ENCODE measurements around the gene SLC44A3.

DNA sequence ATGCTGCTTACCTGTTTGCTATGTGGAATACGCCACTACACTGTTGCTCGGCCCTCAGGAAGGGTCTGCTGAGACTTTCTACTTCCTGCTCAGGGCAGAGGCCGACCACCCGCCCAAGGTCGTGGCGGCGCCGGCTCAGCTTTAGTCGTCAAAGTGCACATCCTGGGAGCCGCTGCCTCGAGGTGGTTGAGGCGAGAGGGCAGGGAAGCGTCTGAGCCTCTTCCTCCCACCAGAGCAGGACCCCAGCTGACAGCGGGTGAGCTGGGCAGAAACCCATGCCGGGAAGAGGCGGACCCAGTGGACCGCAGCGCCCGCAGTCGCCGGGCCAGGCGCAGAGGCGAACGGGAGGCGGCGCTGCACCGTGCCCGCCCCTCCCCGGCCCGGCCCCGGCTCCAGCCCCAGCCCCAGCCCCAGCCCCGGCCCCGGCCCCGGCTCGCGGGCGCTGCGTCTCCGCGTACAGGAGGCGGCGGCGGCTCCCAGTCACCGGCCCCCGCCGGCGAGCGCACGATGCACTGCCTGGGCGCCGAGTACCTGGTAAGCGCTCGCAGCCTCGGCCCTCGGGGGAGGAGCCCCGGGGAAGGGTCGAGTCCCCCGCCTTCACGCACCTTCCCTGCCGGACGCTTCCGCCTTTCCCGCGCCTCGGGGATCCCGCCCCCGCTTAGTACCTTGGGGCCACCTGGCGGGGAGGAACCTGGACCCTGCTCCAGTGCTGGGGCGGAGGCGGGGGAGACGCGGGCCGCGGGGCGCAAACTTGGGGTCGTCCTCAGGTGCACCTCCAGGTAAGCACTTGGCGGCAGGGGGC lies at the start of gene SLC44A3:
- peak; percentile 75 for TF ChIP-seq CTCF (conservative IDR thresholded peaks at IDR 0.05)
- TF ChIP-seq ZFX (IDR thresholded peaks at IDR 0.05), result no peak

Data from C4-2B (cell line).